Measurements from ENCODE around the gene CDH11. TPM values are rescaled to one million over a fixed set of nuclear protein-coding genes. Genes with fewer than 3 reads are reported as not detected.

CDH11 gene
- total RNA-seq, 1 donor from 2014 or later: 82.1 TPM

DNA sequence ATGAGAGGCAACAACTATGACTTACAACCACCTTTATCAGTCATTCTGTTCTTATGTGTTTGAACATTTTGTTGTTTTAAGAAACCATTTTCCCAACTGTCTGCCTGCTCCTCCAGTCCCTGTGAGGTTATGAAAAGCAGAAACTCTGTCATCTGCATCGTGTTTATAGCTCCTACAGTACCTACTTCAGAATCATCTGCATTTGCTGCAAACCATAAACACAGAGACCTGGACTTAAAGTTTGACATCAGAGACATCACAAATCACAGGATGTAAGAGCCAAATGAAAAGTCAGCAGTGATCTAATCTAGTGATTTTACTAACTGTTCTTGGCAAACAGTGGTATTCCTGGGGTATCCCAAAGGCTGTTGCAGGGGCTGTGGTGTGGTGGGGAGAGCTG, 55.2 kb downstream of the CDH11 start:
- H3K27me3 ChIP-seq (ENCODE audit: control insufficient read depth, insufficient read depth, low read length): no peaks in the 10 kb centered on the region
- no peaks in the 10 kb centered on the region for H3K36me3 ChIP-seq (ENCODE audit: control insufficient read depth, insufficient read depth, low read length)
- TF ChIP-seq, protein P1, sequence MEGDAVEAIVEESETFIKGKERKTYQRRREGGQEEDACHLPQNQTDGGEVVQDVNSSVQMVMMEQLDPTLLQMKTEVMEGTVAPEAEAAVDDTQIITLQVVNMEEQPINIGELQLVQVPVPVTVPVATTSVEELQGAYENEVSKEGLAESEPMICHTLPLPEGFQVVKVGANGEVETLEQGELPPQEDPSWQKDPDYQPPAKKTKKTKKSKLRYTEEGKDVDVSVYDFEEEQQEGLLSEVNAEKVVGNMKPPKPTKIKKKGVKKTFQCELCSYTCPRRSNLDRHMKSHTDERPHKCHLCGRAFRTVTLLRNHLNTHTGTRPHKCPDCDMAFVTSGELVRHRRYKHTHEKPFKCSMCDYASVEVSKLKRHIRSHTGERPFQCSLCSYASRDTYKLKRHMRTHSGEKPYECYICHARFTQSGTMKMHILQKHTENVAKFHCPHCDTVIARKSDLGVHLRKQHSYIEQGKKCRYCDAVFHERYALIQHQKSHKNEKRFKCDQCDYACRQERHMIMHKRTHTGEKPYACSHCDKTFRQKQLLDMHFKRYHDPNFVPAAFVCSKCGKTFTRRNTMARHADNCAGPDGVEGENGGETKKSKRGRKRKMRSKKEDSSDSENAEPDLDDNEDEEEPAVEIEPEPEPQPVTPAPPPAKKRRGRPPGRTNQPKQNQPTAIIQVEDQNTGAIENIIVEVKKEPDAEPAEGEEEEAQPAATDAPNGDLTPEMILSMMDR (IDR thresholded peaks at IDR 0.05; ENCODE audit: insufficient read depth, low read length, severe bottlenecking): no peak
- H3K4me3 ChIP-seq (ENCODE audit: low read depth, low read length): no peak overlapping the region
- DNase-seq (ENCODE audit: low read depth) (no peak), FAIRE-seq (no peak)

DNA sequence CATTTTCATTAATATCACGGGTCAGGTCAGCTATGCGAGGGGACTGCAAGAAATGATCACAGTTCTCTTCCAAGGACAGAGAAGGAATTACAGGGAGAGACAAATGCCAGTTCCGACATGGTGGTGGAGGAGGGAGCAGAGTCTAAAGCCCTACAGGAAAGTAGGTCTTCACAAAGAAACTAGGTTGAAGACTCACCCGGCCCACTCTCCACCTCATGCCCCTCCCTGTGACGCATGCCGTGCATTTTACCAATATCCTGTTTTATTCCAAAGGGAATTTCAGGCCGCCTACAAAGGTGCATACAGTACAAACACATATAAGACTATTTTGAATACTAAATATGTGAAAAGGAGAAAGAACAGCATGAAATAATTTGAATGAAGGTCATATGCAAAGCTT, 56.8 kb downstream of the CDH11 start:
- H3K4me3 ChIP-seq (ENCODE audit: low read depth, low read length): no peak overlapping the region
- H3K36me3 ChIP-seq (ENCODE audit: control insufficient read depth, insufficient read depth, low read length): no peaks in the 10 kb centered on the region
- TF ChIP-seq, protein P1 (IDR thresholded peaks at IDR 0.05; ENCODE audit: insufficient read depth, low read length, severe bottlenecking): no peak
- H3K27me3 ChIP-seq (ENCODE audit: control insufficient read depth, insufficient read depth, low read length): no peaks in the 10 kb centered on the region
- FAIRE-seq (no peak), DNase-seq (ENCODE audit: low read depth) (no peak)

DNA sequence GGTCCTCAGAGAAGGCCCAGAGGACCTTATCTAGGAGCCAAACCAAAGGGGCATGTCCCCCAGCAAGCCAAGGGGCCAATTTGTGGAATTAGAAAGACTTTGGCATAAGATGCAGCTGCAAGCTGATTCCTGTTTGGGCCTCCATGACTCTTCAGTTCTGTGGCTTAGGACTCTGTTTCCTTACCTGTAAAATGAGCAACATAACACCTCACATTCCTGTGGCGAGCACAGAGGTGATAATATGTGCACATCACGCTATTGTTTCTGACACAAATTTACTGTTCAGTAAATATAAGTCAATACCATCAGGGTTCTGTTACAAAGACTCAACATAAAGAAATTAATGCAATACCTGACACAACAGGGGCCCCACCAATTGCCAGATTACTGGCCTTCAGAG, 57.7 kb downstream of the CDH11 start:
- TF ChIP-seq, protein P1 (IDR thresholded peaks at IDR 0.05; ENCODE audit: insufficient read depth, low read length, severe bottlenecking): no peak
- FAIRE-seq (peak; percentile 28), DNase-seq (ENCODE audit: low read depth) (peak; percentile 77)
- H3K27me3 ChIP-seq (ENCODE audit: control insufficient read depth, insufficient read depth, low read length): no peaks in the 10 kb centered on the region
- H3K4me3 ChIP-seq (ENCODE audit: low read depth, low read length): no peak overlapping the region
- no peaks in the 10 kb centered on the region for H3K36me3 ChIP-seq (ENCODE audit: control insufficient read depth, insufficient read depth, low read length)

GRCh38 chr16:65062736-65063583, 58.9 kb downstream of the CDH11 start:
- TF ChIP-seq, protein P1 (IDR thresholded peaks at IDR 0.05; ENCODE audit: insufficient read depth, low read length, severe bottlenecking): no peak
- no peak for FAIRE-seq
- Histone ChIP-seq H3K36me3 (ENCODE audit: control insufficient read depth, insufficient read depth, low read length) (no peaks in the 10 kb centered on the region), H3K4me3 (ENCODE audit: low read depth, low read length) (no peak overlapping the region), H3K27me3 (ENCODE audit: control insufficient read depth, insufficient read depth, low read length) (no peaks in the 10 kb centered on the region)
- no peak for DNase-seq (ENCODE audit: low read depth)

GRCh38 chr16:65061935-65062518, 59.8 kb downstream of the CDH11 start:
- DNase-seq (ENCODE audit: low read depth) (no peak), FAIRE-seq (no peak)
- no peaks in the 10 kb centered on the region for H3K27me3 ChIP-seq (ENCODE audit: control insufficient read depth, insufficient read depth, low read length)
- TF ChIP-seq, protein P1 (IDR thresholded peaks at IDR 0.05; ENCODE audit: insufficient read depth, low read length, severe bottlenecking): no peak
- no peak overlapping the region for H3K4me3 ChIP-seq (ENCODE audit: low read depth, low read length)
- no peaks in the 10 kb centered on the region for H3K36me3 ChIP-seq (ENCODE audit: control insufficient read depth, insufficient read depth, low read length)

Data from bronchial epithelial cell (primary cell).